Endothelial cell of umbilical vein (primary cell): ENCODE data around the gene SLC25A13. TPM values are rescaled to one million over a fixed set of nuclear protein-coding genes. Genes with fewer than 3 reads are reported as not detected.

Experiments used
- BruUV-seq: library from RNA; stranded (reverse); fragments of 400-500 nt; replicated peaks from 2 replicates; lab custom pipeline; 2021; lab: Mats Ljungman, UMichigan
- CTCF ChIA-PET: fragments of 300-600, 350-600 bp; sonication (Branson Sonifier 250); formaldehyde crosslinking; loops from one replicate; lab custom pipeline; 2021; ENCODE audit warnings: antibody characterized with exemption, inconsistent platforms; lab: Charles Lee
- POLR2A ChIA-PET: fragments of 300-600, 350-600 bp; sonication (Branson Sonifier 250); formaldehyde crosslinking; loops from one replicate; lab custom pipeline; 2021; ENCODE audit warnings: antibody characterized with exemption, inconsistent platforms; lab: Charles Lee
- DNase-seq: peaks from one replicate; pipeline ENCODE4 v3.0.0-alpha.2; 2011; ENCODE audit warnings: low read depth, low spot score
- FAIRE-seq: peaks from 2 replicates; lab custom pipeline; 2011; peaks lifted over from hg19 to GRCh38; lab: Jason Lieb, UNC
- H2AFZ ChIP-seq: 2 replicates; pipeline ENCODE4 v1.6.0; 2012; ENCODE audit warnings: low read depth, low read length, control low read depth, inconsistent platforms
- H3K27ac ChIP-seq: 2 replicates; pipeline ENCODE4 v1.5.1; 2011; ENCODE audit warnings: low read depth, mild to moderate bottlenecking, control low read depth, low read length, moderate library complexity; ENCODE audit not compliant: insufficient read depth
- H3K27me3 ChIP-seq, 2 experiments: 2 replicates each; pipeline versions ENCODE4 v1.6.0 to v1.6.1; 2011; ENCODE audit warnings: low read length in 2 of 2, mixed read lengths in 1 of 2; ENCODE audit not compliant: control insufficient read depth in 2 of 2, insufficient read depth in 2 of 2
- H3K36me3 ChIP-seq, 2 experiments: 2 replicates in 1 of 2; 3 replicates in 1 of 2; pipeline ENCODE4 v1.5.1; 2011; ENCODE audit warnings: low read length in 2 of 2, mild to moderate bottlenecking in 1 of 2, moderate library complexity in 1 of 2; ENCODE audit not compliant: control insufficient read depth in 2 of 2, insufficient read depth in 2 of 2; ENCODE audit errors: extremely low read depth in 1 of 2
- H3K4me1 ChIP-seq: 3 replicates; pipeline ENCODE4 v1.5.1; 2011; ENCODE audit warnings: mild to moderate bottlenecking, low read length; ENCODE audit not compliant: control insufficient read depth, insufficient read depth; ENCODE audit errors: extremely low read depth
- H3K4me2 ChIP-seq: 2 replicates; pipeline ENCODE4 v1.6.1; 2011; ENCODE audit warnings: low read length, control low read depth, mixed read lengths; ENCODE audit not compliant: insufficient read depth
- H3K4me3 ChIP-seq, 3 experiments: fragments of 200-600 bp in 1 of 3; sonication (generic), shearing (Covaris generic) in 1 of 3; replicated peaks in 1 of 3; 2 replicates each; pipeline ENCODE4 v1.5.1; 2011 to 2016; ENCODE audit warnings: control low read depth in 3 of 3, low read length in 3 of 3, mild to moderate bottlenecking in 2 of 3, inconsistent platforms in 1 of 3, low read depth in 1 of 3, moderate library complexity in 1 of 3; ENCODE audit not compliant: insufficient read depth in 1 of 3
- H3K79me2 ChIP-seq: 2 replicates; pipeline ENCODE4 v1.6.0; 2012; ENCODE audit warnings: low read length, inconsistent platforms; ENCODE audit not compliant: control insufficient read depth, insufficient read depth
- H3K9ac ChIP-seq: replicated peaks from 2 replicates; pipeline ENCODE3; 2011; ENCODE audit warnings: low read length, control low read depth; ENCODE audit not compliant: insufficient read depth; ENCODE audit errors: extremely low read depth
- H3K9me1 ChIP-seq: replicated peaks from 3 replicates; pipeline ENCODE4 v1.6.0; 2011; ENCODE audit warnings: mild to moderate bottlenecking, low read length; ENCODE audit not compliant: control insufficient read depth, insufficient read depth; ENCODE audit errors: extremely low read depth
- H3K9me3 ChIP-seq: replicated peaks from 2 replicates; pipeline ENCODE4 v1.5.1; 2012; ENCODE audit warnings: low read length, inconsistent platforms; ENCODE audit not compliant: control insufficient read depth, insufficient read depth
- H4K20me1 ChIP-seq: replicated peaks from 2 replicates; pipeline ENCODE3; 2011; ENCODE audit warnings: mild to moderate bottlenecking, low read length; ENCODE audit not compliant: control insufficient read depth, insufficient read depth; ENCODE audit errors: extremely low read depth
- CTCF ChIP-seq, 2 donors: IDR thresholded peaks; 1 replicate in 1 of 2; 2 replicates in 1 of 2; pipeline ENCODE4 v1.5.1; 2011; ENCODE audit warnings: low read length in 2 of 2, mild to moderate bottlenecking in 2 of 2, moderate library complexity in 2 of 2, control low read depth in 1 of 2, inconsistent platforms in 1 of 2, low read depth in 1 of 2; ENCODE audit not compliant: insufficient read depth in 1 of 2; ENCODE audit errors: extremely low read depth in 1 of 2
- EZH2 ChIP-seq: IDR thresholded peaks from 2 replicates; pipeline ENCODE4 v1.6.1; 2012; ENCODE audit warnings: borderline replicate concordance, low read depth, mild to moderate bottlenecking, moderate library complexity, low read length, inconsistent platforms; ENCODE audit not compliant: severe bottlenecking
- FOS ChIP-seq: IDR thresholded peaks from 2 replicates; pipeline ENCODE4 v1.6.1; 2011; ENCODE audit warnings: mild to moderate bottlenecking, low read length, moderate library complexity, borderline replicate concordance; ENCODE audit not compliant: insufficient read depth
- GATA2 ChIP-seq: IDR thresholded peaks from 2 replicates; pipeline ENCODE4 v1.7.0; 2011; ENCODE audit warnings: low read depth, mild to moderate bottlenecking, moderate library complexity, mixed read lengths, low read length; ENCODE audit not compliant: insufficient read length, insufficient read depth
- JUN ChIP-seq: IDR thresholded peaks from 2 replicates; pipeline ENCODE4 v1.6.1; 2011; ENCODE audit warnings: borderline replicate concordance, low read depth; ENCODE audit not compliant: insufficient read length, insufficient read depth
- MAX ChIP-seq: IDR thresholded peaks from 2 replicates; pipeline ENCODE4 v1.6.1; 2011; ENCODE audit not compliant: insufficient read depth, insufficient read length
- MYC ChIP-seq: IDR thresholded peaks from one replicate; pipeline ENCODE4 v1.6.1; 2011; ENCODE audit warnings: mild to moderate bottlenecking, low read depth, low read length
- POLR2A ChIP-seq: IDR thresholded peaks from 2 replicates; pipeline ENCODE4 v1.6.1; 2012; ENCODE audit warnings: low read depth, mild to moderate bottlenecking, control low read depth, low read length
- POLR2AphosphoS5 ChIP-seq: IDR thresholded peaks from 2 replicates; pipeline ENCODE4 v1.6.1; 2012; ENCODE audit warnings: low read depth, mild to moderate bottlenecking, control low read depth, low read length, moderate library complexity; ENCODE audit not compliant: insufficient read depth
- dilution Hi-C: fragments of 300-500 bp; cut with MboI; formaldehyde crosslinking; loops from one replicate; pipeline ENCODE4 v1.15.0; 2019; ENCODE audit warnings: low sequenced_read_pairs; ENCODE audit not compliant: extremely low pct_ligation_motif_present
- intact Hi-C: fragments of 100-400 bp; cut with micrococcal nuclease; formaldehyde crosslinking; loops from one replicate; pipeline ENCODE4 v1.10.0; 2022
- polyA plus RNA-seq, 4 experiments: library from polyadenylated mRNA; depleted of rRNA in 3 of 4; stranded (reverse) in 3 of 4; unstranded in 1 of 4; fragments of >200 nt; gene quantifications; 2 replicates each; pipeline versions ENCODE4 v1.2.1 to v1.2.3, GENCODE V29; 2011 to 2012; ENCODE audit warnings: missing spikeins in 1 of 4
- total RNA-seq: library from RNA; stranded (reverse); gene quantifications from 2 replicates; pipeline ENCODE4 v1.2.3, GENCODE V29; 2021

The SLC25A13 gene
- total and polyA plus RNA-seq, 2 donors (not counting 3 experiments of a cell fraction or from before 2014, with no cell fraction given): 13.2 to 34.4 TPM

- DNase-seq (no peak), FAIRE-seq (no peak)
- H3K4me3 ChIP-seq: no peak overlapping the region
- intact Hi-C loops: loop anchor here (10.0 kb wide), 1 partner anchor 481 kb away; no protein-coding TSS in a partner anchor
- no peak for TF ChIP-seq MAX
- no peak for TF ChIP-seq POLR2AphosphoS5
- TF ChIP-seq EZH2: no peak
- no peak for TF ChIP-seq POLR2A
- no peak for TF ChIP-seq MYC
- TF ChIP-seq JUN: no peak
- no peak for TF ChIP-seq FOS
- no peak for TF ChIP-seq CTCF (IDR thresholded peaks at IDR 0.05; ENCODE audit: extremely low read depth in 1 of 2, insufficient read depth in 1 of 2, low read depth in 1 of 2, low read length in 2 of 2)
- TF ChIP-seq GATA2: no peak
- CTCF ChIA-PET: no interaction called here
- no peaks in the 10 kb centered on the region for H3K9me3 ChIP-seq
- no peaks in the 10 kb centered on the region for H3K27me3 ChIP-seq
- H3K9ac ChIP-seq: no peak overlapping the region
- BruUV-seq: no TSS peak
- no peak overlapping the region for H3K27ac ChIP-seq
- H3K9me1 ChIP-seq: no peaks in the 10 kb centered on the region
- dilution Hi-C loops: no loop called here
- POLR2A ChIA-PET: no interaction called here
- H4K20me1 ChIP-seq: no peaks in the 10 kb centered on the region
- H3K4me2 ChIP-seq: no peak overlapping the region
- H3K4me1 ChIP-seq: peaks cover 18% of the 10 kb centered on the region
- no peaks in the 10 kb centered on the region for H3K79me2 ChIP-seq
- no peak overlapping the region for H2AFZ ChIP-seq
- no peaks in the 10 kb centered on the region for H3K36me3 ChIP-seq
These were observed 88.3 kb downstream of the SLC25A13 start for GRCh38 chr7:96233528-96234154.
